Measurements from ENCODE around the gene PPFIA2.

PPFIA2 gene

GRCh38 chr12:81440001-81440400 is 319.1 kb downstream of the PPFIA2 start:
- DNase-seq = no peak

GRCh38 chr12:81439344-81439743 is 319.8 kb downstream of the PPFIA2 start:
- no peak for DNase-seq

GRCh38 chr12:81417056-81417455 is 342.1 kb downstream of the PPFIA2 start:
- DNase-seq = no peak

GRCh38 chr12:81416571-81416970 is 342.6 kb downstream of the PPFIA2 start:
- no peak for DNase-seq

GRCh38 chr12:81414441-81414840 is 344.7 kb downstream of the PPFIA2 start:
- DNase-seq = no peak

- DNase-seq = no peak
These were observed 346.2 kb downstream of the PPFIA2 start for GRCh38 chr12:81412940-81413339.

- no peak for DNase-seq
These were observed 355.8 kb downstream of the PPFIA2 start for GRCh38 chr12:81403348-81403747.

- DNase-seq = no peak
These were observed 357.9 kb downstream of the PPFIA2 start for GRCh38 chr12:81401241-81401640.

- no peak for DNase-seq
These were observed 359.1 kb downstream of the PPFIA2 start for GRCh38 chr12:81400024-81400423.

GRCh38 chr12:81395431-81395830 is 363.7 kb downstream of the PPFIA2 start:
- DNase-seq = no peak

GRCh38 chr12:81389550-81390099 is 369.5 kb downstream of the PPFIA2 start:
- DNase-seq = no peak

GRCh38 chr12:81386101-81386500 is 373.0 kb downstream of the PPFIA2 start:
- DNase-seq = no peak

GRCh38 chr12:81381951-81382350 is 377.2 kb downstream of the PPFIA2 start:
- DNase-seq = no peak

GRCh38 chr12:81378601-81379285 is 380.4 kb downstream of the PPFIA2 start:
- no peak for DNase-seq

- DNase-seq = no peak
These were observed 381.4 kb downstream of the PPFIA2 start for GRCh38 chr12:81377771-81378170.

- no peak for DNase-seq
These were observed 383.2 kb downstream of the PPFIA2 start for GRCh38 chr12:81375969-81376368.

GRCh38 chr12:81370456-81370855 is 388.7 kb downstream of the PPFIA2 start:
- no peak for DNase-seq

- no peak for DNase-seq
These were observed 390.0 kb downstream of the PPFIA2 start for GRCh38 chr12:81369175-81369574.

GRCh38 chr12:81365284-81365683 is 393.9 kb downstream of the PPFIA2 start:
- no peak for DNase-seq

GRCh38 chr12:81360916-81361315 is 398.2 kb downstream of the PPFIA2 start:
- DNase-seq = no peak

- DNase-seq = no peak
These were observed 399.4 kb downstream of the PPFIA2 start for GRCh38 chr12:81359736-81360135.

GRCh38 chr12:81354327-81354932 is 404.7 kb downstream of the PPFIA2 start:
- no peak for DNase-seq

GRCh38 chr12:81350309-81350708 is 408.8 kb downstream of the PPFIA2 start:
- DNase-seq = no peak

GRCh38 chr12:81347404-81347803 is 411.7 kb downstream of the PPFIA2 start:
- no peak for DNase-seq

All from C1 segment of cervical spinal cord (tissue), 14 donors.